ENCODE data around the gene CAAP1.
"Not testable (repeated sequence)": the region's sequence is repeated elsewhere in the genome, so short reads cannot be mapped to it uniquely, and the experiment has no call there.

DNA sequence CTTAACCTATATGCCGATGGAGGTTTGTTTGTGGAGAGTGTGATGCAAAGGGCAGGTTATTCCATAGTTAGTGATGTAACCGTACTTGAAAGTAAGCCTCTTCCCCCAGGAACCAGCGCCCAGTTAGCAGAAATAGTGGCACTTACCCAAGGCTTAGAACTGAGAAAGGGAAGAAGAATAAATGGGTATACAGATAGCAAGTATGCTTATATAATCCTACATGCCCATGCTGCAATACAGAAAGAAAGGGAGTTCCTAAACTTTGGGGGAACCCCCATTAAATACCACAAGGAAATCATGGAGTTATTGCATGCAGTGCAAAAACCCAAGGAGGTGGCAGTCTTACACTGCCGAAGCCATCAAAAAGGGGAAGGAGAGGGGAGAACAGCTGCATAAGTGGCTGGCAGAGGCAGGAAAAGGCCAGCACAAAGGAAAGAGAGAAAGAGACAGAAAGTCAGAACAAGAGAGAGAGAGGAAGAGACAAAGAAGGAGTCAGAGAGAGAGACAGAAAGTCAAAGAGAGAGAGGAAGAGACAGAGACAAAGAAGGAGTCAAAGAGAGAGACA lies 64.1 kb downstream of the CAAP1 start:
- not testable (repeated sequence) for TF ChIP-seq YY1 (tag by site-specific recombination; IDR thresholded peaks at IDR 0.05); ZNF24 (tag by site-specific recombination; IDR thresholded peaks at IDR 0.05); PBX3 (CRISPR knock-in tag; IDR thresholded peaks at IDR 0.05)

Measured in HEK293 (cell line).